ENCODE data around the gene WASF3. TPM values are rescaled to one million over a fixed set of nuclear protein-coding genes. Genes with fewer than 3 reads are reported as not detected.
A peak's percentile ranks its signal among the peaks of the same experiment; 100 is the strongest.

Gene WASF3
- total and polyA plus RNA-seq, 10 of the 15 experiments (the other 5 are each of a cell fraction or from before 2014, with no cell fraction given): under 0.01 to 0.10 (median 0.01) TPM; not detected in 7

- FAIRE-seq: no peak
- peak; percentile 60 for TF ChIP-seq SMC3 (IDR thresholded peaks at IDR 0.05; ENCODE audit: borderline replicate concordance, low read length)
- TF ChIP-seq RAD21 (IDR thresholded peaks at IDR 0.05; ENCODE audit: insufficient read depth, low read depth, low read length): peak; percentile 64
- peak; percentile 50 to 54 (median 53) for TF ChIP-seq CTCF (IDR thresholded peaks at IDR 0.05 in 2 of 3, conservative IDR thresholded peaks at IDR 0.05 in 1 of 3; ENCODE audit: control insufficient read depth in 2 of 3, extremely low read depth in 1 of 3, insufficient read depth in 1 of 3, low read depth in 3 of 3, low read length in 3 of 3)
- TF ChIP-seq ZNF687 (IDR thresholded peaks at IDR 0.05): no peak
- Histone ChIP-seq H3K9ac (ENCODE audit: control insufficient read depth, insufficient read depth, low read length) (no peak overlapping the region), H4K20me1 (ENCODE audit: control insufficient read depth, insufficient read depth) (no peaks in the 10 kb centered on the region), H3K27ac (ENCODE audit: control insufficient read depth, insufficient read depth) (no peak overlapping the region), H3K36me3 (ENCODE audit: control insufficient read depth in 2 of 2, insufficient read depth in 2 of 2, low read length in 1 of 2) (no peaks in the 10 kb centered on the region), H3K79me2 (ENCODE audit: control insufficient read depth, insufficient read depth, low read length) (no peaks in the 10 kb centered on the region), H3K4me2 (ENCODE audit: control insufficient read depth, insufficient read depth) (no peak overlapping the region), H2AFZ (ENCODE audit: control insufficient read depth, low read depth, low read length) (no peak overlapping the region), H3K27me3 (replicated peaks in 1 of 2; ENCODE audit: control insufficient read depth in 2 of 2, insufficient read depth in 2 of 2, low read length in 1 of 2) (no peaks in the 10 kb centered on the region), H3K4me3 (no peak overlapping the region), H3K4me1 (ENCODE audit: control insufficient read depth, insufficient read depth, low read length) (no peaks in the 10 kb centered on the region), H3K9me3 (replicated peaks; ENCODE audit: control insufficient read depth, insufficient read depth, low read length) (no peaks in the 10 kb centered on the region)
- ChIA-PET POLR2A (no interaction called here), SMC1A (ENCODE audit: uncharacterized antibody, unreplicated experiment) (no interaction called here), RAD21 (ENCODE audit: unreplicated experiment) (interaction anchor here (0.6 kb wide), 1 partner anchor 205 kb away, joined by 3 read pairs; no protein-coding TSS in a partner anchor), CTCF (interaction anchor here (0.8 to 1.3 kb wide), 4 partner anchors 13 to 171 kb away, joined by 3 read pairs; no protein-coding TSS in a partner anchor)
- intact Hi-C loops (cut with micrococcal nuclease; ENCODE audit: unreplicated experiment) (loop anchor here (1.0 to 5.0 kb wide), 2 partner anchors 166 to 225 kb away; no protein-coding TSS in a partner anchor), in situ Hi-C loops (cut with MboI) (no loop called here)
- 17% methylated on average over 13 of the region's 13 CpGs for WGBS (ENCODE audit: insufficient coverage, insufficient replicate concordance, low lambda C conversion rate, missing lambda C conversion rate)
- DNase-seq (ENCODE audit: low read depth, low spot score): no peak
- BruUV-seq (replicated peaks): no TSS peak
- ATAC-seq: peak; percentile 76
Measured at GRCh38 chr13:26707122-26708006, 149.9 kb downstream of the WASF3 start.
